UCSD-AML1 (cell line): ENCODE measurements around the gene DGLUCY.
"Not testable (repeated sequence)": the region's sequence is repeated elsewhere in the genome, so short reads cannot be mapped to it uniquely, and the experiment has no call there.

Experiments
- DNase-seq: peaks from one replicate; lab custom pipeline; 2025; ENCODE audit not compliant: unreplicated experiment; lab: John Stamatoyannopoulos, UW

Gene DGLUCY

DNA sequence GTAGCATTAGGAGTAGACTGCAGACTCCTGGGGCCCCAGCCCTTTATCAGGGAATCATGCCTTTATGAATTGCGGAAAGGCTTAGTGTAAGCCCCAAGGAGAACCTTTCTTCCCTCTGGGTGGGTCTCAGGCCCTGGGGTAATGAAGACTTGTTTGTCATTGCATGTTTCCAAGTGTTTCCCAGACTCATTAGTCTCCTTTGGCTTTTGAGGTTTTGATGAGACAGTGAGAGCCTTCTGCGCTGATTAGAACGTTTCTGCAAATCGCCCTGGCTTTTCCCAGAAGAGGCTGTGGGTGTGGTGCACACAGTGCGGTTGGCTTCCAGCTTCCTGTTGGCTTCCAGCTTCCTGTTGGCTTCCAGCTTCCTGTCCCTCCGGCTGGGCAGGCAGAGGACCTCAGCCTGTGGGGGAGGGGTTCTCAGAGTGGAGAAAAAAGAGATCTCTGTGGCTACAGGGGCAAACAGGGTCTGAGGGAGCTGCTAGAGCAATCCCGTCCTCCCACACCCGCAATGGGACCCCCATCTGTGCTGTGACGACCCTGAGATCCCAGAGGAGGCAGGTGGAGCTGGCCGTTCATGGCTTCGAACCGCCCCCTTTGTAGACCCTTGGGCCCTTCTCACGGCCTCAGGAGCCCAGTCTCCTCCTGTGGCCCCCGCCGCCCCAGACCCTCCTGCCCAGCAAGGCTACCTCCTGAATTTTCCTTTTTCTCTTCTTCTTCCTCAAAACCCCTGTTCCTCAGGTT is 88.5 kb downstream of the DGLUCY start:
- DNase-seq = peak; percentile 84

DNA sequence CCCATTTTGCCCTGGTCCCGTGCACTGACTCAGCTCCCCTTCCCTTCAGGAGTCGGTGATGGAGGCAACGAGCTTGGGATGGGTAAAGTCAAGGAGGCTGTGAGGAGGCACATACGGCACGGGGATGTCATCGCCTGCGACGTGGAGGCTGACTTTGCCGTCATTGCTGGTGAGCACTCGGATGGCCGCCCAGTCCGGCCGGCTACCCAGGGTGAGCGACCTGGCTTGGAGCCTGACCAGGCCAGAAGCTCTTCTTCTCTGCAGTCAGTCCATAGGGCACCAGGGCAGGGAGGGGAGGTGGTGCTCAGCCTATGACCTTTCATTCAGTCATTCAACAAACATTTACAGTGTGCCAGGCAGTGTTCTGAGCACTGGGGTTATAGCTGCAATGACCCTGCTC is 90.8 kb downstream of the DGLUCY start:
- no peak for DNase-seq

- DNase-seq = no peak
Measured at GRCh38 chr14:91205459-91205858, 91.6 kb downstream of the DGLUCY start.

- DNase-seq = no peak
Measured at GRCh38 chr14:91207008-91207407, 93.1 kb downstream of the DGLUCY start.

- DNase-seq = no peak
Measured at GRCh38 chr14:91211017-91211416, 97.1 kb downstream of the DGLUCY start.

- no peak for DNase-seq
Measured at GRCh38 chr14:91214306-91214705, 100.4 kb downstream of the DGLUCY start.

GRCh38 chr14:91215381-91215780 is 101.5 kb downstream of the DGLUCY start:
- no peak for DNase-seq

DNA sequence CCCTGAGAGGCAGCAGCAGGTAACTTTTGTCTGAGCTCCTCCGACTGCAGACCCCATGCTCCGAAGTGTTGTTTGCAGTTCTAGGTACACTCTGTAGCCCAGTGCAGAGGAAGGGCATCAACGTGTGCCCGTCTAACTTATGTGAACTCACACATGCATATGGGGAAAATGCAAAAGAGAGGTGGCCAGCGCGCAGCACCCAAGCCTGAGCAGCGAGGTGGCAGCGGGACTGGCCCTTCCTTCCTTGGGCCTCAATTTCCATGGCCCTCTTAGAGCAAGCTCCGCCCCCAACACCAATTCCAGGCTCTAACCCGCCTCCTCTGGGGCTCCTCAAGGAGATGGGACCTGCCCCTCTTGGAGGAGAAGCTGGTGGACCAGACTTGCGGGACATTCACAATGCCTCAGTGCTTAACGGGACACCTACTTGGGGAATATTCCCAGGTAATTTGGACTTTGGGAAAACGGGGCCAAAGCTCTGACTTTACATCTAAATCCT is 102.9 kb downstream of the DGLUCY start:
- no peak for DNase-seq

DNA sequence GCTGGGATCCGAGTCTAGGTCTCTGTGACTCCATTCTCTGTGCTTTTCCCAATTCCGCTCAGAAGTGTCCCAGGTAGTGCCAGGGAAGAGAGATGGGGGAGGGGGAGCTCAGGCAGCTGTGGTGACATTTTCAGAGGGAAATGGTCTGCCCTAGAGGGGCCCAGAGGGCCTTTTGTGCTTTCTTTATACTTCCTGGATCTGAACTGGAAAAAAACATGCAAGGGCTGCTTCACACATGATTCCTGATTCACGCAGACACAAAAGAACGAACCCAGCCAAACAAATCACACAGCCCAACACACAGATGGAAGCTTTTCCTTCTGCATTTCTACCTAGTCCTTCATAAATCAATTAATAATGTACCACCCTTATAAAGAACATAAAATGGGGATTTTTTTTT is 104.1 kb downstream of the DGLUCY start:
- DNase-seq = no peak

DNA sequence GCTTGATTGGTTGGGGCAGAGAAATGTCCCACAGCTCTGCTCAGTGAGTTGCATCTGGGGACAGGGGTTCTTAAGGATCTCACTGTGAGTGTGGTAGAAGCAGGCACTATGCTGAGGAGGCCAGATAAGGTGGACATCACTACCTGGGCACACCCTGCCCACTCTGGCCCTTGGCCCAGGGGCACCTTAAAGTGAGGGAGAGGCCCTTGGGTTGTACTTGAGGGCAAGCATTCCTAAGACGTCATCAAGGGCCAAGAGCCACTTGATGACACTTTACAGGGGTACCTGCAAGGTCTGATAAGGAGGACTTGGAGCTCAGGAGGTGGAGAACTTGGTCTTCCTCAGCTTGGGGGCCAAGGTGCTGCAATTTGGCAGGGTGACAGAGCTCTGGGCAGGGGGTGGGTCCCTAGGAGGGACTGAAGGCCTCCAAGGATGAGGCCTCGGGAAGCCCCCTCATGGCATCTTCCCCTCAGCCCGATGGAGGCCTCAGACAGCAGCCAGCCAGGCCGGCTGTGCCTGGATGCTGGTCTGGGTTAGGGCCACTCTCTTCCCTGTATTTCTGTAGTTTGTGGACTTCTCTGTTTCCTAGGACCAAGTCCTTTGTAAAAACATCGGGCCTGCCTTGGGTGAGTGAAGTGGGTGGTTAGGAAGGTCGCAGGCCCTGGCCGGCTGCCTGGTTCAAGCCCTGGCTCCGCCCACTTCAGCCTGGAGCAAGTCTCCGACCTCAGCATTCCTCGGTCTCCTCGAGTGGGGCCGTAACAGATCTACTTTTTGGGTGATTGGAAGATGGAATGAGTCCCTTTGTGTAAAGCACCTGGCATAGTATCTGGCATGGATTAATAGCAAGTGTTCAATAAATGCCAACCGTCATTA is 105.9 kb downstream of the DGLUCY start:
- no peak for DNase-seq

DNA sequence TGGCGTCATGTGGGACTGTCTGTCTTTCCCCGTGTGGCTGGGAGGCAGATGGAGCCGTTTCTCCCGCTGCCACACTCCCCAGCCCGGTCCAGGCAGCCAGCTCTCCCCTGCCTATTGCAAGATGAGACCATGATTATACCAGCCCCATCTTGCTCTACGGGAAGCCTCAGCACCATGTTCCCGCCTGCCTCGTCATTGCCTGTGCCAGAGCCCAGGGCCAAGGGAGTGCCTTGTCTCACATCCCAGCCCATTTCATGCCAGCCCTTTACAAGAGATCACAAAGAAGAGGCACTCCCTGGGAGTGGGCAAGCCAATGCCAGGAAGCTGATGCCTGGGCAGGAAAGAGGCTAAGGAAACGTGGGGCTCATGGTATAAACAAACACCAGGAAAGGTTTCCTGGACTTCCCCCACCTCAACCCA is 106.7 kb downstream of the DGLUCY start:
- no peak for DNase-seq

GRCh38 chr14:91221270-91221669 is 107.4 kb downstream of the DGLUCY start:
- DNase-seq = no peak

GRCh38 chr14:91223028-91223783 is 109.3 kb downstream of the DGLUCY start:
- no peak for DNase-seq

DNA sequence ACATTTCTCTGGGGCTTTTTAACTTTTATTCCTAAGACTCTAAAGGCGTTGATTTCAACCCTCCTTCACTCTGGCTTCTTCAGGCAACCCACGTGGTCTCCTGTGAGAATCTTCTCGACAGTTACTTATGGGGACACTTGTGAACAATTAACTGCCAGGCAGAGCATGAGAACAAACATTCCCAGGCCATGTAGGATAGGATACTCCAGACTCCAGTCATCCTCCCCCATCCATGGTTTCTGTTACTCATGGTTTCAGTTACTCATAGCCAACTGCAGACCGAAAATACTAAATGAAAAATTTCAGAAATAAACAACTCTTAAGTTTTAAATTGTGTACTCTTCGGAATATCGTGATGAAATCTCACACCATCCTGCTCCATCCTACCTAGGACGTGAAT is 111.2 kb downstream of the DGLUCY start:
- DNase-seq = no peak

GRCh38 chr14:91226360-91226759 is 112.5 kb downstream of the DGLUCY start:
- not testable (repeated sequence) for DNase-seq

- no peak for DNase-seq
Measured at GRCh38 chr14:91227183-91227628, 113.3 kb downstream of the DGLUCY start.

GRCh38 chr14:91228112-91229004 is 114.5 kb downstream of the DGLUCY start:
- no peak for DNase-seq

DNA sequence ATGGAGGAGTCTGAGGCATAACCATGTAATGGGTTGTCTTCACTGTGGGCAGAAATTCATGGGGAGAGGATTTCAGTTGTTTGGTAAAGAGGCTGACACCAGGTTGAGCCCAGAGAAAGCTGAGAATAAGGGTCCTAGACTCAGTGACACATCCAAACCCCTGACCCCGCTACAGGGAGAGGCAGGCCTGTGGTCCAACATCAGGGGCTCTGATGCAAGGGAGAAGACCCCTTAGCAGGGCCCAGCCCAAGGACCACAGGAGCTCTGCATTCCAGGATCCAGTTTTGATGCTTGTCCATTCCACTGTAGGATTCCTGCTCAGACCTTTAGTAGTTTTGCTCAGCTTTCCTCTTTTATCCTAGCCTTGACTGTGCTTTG is 115.1 kb downstream of the DGLUCY start:
- no peak for DNase-seq

- DNase-seq = peak; percentile 60
Measured at GRCh38 chr14:91229743-91230200, 115.9 kb downstream of the DGLUCY start.

DNA sequence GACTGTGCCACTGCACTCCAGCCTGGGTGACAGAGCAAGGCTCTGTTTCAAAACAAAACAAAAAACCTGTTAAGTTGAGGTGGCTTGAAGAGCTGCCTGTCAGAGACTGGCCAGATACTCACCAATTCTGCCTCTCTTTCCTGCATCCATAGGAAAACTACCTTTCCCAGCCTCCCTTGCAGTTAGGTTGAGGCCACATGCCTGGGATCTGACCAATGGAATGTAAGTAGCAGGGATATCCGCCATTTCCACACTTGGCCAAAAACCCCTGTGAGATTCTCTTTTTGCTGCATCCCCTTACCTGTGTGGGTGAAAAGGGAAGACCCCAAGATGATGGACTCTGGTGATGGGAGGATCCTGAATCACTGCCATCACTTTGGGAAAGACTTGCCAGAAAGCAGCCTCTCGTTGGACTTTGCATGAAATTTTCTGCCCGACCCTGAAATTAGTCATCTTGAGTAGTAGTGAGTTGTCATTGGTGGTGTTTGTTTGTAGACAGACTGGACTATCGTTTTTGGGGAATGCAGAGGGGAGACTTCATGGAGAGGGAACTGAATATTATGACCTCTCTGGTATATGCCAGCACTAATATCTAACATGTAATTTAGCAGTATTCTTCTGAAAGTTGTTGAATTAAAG is 116.6 kb downstream of the DGLUCY start:
- DNase-seq = no peak
